HUES6 (cell line): Measurements from ENCODE around the gene STXBP4.

Experiments used
- H3K27ac ChIP-seq: 2 replicates; pipeline ENCODE4 v1.7.0; 2013; ENCODE audit warnings: low read depth, mild to moderate bottlenecking, low read length, inconsistent platforms
- H3K27me3 ChIP-seq: 2 replicates; pipeline ENCODE4 v1.6.1; 2013; ENCODE audit warnings: low read length; ENCODE audit not compliant: control insufficient read depth, insufficient read depth
- H3K36me3 ChIP-seq: 2 replicates; pipeline ENCODE4 v1.6.1; 2013; ENCODE audit warnings: low read length; ENCODE audit not compliant: control insufficient read depth, insufficient read depth
- H3K4me1 ChIP-seq: 2 replicates; pipeline ENCODE4 v1.6.1; 2013; ENCODE audit warnings: low read length; ENCODE audit not compliant: control insufficient read depth, insufficient read depth
- H3K4me3 ChIP-seq: 2 replicates; pipeline ENCODE4 v1.5.1; 2013; ENCODE audit warnings: low read depth, low read length
- H3K9ac ChIP-seq: one replicate; pipeline ENCODE4 v1.6.1; 2013; ENCODE audit warnings: mild to moderate bottlenecking, low read length
- H3K9me3 ChIP-seq: 2 replicates; pipeline ENCODE4 v1.6.1; 2013; ENCODE audit warnings: low read depth, low read length; ENCODE audit not compliant: control insufficient read depth, insufficient read depth

STXBP4 gene

DNA sequence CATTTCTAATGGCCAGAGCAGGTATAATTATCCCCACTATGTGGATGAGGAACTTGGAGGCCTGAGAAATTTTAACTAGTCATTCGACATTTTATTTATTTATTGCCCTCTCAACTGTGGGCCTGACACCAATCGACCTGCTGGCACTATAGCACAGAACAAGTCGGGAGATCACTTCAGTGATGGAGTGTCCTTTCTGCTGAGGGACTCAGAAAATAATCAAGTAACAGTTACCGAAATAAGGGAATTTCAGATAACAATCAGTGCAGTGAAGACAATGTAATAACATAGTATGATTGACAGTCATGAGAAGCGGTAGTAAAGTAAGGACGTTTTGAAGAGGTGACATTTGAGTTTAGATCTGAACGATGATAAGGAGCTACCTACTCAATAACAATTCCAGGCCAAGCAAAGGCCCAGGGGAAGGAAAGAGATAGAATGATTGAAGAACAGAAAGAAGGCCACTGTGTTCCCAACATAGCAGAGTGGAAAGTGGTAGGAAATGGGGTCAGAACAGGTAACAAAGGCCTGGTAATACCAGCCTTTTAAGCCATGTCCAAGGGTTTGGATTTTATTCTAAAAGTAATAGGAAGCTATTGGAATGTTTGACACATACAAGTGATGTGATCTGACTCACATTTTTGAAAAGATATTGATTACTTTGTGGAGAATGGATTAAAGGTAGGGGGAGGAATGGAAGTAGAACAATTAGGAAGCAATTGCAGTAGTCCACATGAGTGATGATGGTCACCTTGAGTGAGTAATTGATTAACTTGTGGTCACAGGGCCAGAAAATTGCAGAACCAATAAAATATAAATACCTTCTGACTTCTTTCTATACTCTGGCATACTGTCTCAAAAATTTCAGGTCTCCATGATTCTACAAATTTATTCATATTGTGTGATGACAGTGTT lies 1.4 kb downstream of the STXBP4 start:
- Histone ChIP-seq H3K27ac (no peak overlapping the region), H3K4me1 (peaks cover 13% of the 10 kb centered on the region), H3K9me3 (no peaks in the 10 kb centered on the region), H3K27me3 (no peaks in the 10 kb centered on the region), H3K4me3 (peak overlapping the region; percentile 86), H3K9ac (peak overlapping the region; percentile 5), H3K36me3 (peaks cover under 1% of the 10 kb centered on the region; the same call in 1 of the 2 replicates)

GRCh38 chr17:54971147-54971546 lies 2.6 kb downstream of the STXBP4 start:
- H3K9me3 ChIP-seq: no peaks in the 10 kb centered on the region
- H3K27ac ChIP-seq: no peak overlapping the region
- peaks cover 13% of the 10 kb centered on the region for H3K4me1 ChIP-seq
- no peak overlapping the region for H3K9ac ChIP-seq
- no peak overlapping the region for H3K4me3 ChIP-seq
- H3K36me3 ChIP-seq: no peaks in the 10 kb centered on the region
- H3K27me3 ChIP-seq: no peaks in the 10 kb centered on the region

DNA sequence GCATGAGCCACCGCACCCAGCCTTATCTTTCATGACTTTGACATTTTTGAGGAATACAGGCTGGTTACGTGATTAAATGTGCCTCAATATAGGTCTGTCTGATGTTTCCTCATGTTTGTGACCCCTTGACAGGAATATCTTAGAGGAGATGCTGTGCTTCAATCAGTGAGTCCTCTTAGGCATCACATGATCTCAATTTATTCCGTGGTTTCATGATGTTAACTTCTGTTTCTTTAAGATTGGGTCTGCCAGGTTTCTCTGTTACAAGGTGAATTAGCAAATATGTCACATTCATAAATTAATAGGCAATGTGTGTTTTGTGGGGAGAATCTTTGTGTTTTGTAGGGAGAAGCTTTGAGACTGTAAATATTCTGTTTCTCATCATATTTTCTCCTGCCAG lies 3.3 kb downstream of the STXBP4 start:
- H3K4me1 ChIP-seq: peaks cover 12% of the 10 kb centered on the region
- no peak overlapping the region for H3K4me3 ChIP-seq
- H3K27me3 ChIP-seq: no peaks in the 10 kb centered on the region
- no peak overlapping the region for H3K9ac ChIP-seq
- H3K27ac ChIP-seq: no peak overlapping the region
- no peaks in the 10 kb centered on the region for H3K36me3 ChIP-seq
- no peaks in the 10 kb centered on the region; the same call in 1 of the 2 replicates for H3K9me3 ChIP-seq

DNA sequence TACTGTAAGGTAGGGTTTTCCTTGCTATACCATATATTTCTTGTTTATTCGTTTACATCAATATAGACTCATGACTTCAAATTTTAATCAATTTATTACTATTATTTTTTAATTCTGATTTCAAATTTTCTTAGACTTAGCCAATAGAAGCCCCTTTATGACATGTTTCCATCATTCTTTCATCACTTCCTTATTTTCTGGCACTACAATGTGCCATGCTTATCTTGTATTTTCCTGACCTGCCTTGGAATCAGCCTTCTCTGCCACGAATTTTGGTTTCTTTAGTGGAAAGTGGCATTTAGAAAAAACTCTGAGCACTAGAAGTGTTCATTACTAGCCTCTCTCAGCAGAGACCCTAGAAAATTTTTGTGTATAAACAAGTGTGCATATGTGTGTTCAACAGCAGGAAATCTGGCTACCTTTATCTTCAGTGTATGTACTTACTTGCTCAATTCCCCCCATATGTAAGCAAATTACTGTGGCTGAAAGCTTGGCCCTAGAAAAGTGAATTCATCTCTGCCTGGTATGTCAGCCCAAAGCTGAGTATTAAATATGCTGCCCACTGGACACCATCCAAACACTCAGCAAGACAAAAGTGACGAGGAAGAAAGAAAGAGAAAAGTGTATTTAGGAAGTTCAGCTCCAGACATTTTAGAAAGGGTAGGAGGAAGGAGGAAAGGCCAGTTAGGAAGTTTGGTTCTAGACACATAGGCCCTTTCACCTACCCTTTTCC lies 4.0 kb downstream of the STXBP4 start:
- H3K4me3 ChIP-seq: no peak overlapping the region
- H3K9ac ChIP-seq: no peak overlapping the region
- no peaks in the 10 kb centered on the region for H3K36me3 ChIP-seq
- peaks cover 9% of the 10 kb centered on the region for H3K4me1 ChIP-seq
- H3K9me3 ChIP-seq: no peaks in the 10 kb centered on the region; the same call in 1 of the 2 replicates
- H3K27me3 ChIP-seq: no peaks in the 10 kb centered on the region
- no peak overlapping the region for H3K27ac ChIP-seq

- Histone ChIP-seq H3K27me3 (no peaks in the 10 kb centered on the region), H3K4me3 (no peak overlapping the region), H3K9ac (no peak overlapping the region), H3K36me3 (no peaks in the 10 kb centered on the region), H3K4me1 (peaks cover 4% of the 10 kb centered on the region), H3K9me3 (peaks cover 2% of the 10 kb centered on the region; the same call in 1 of the 2 replicates), H3K27ac (no peak overlapping the region)
Observed at GRCh38 chr17:54974759-54975158, 6.2 kb downstream of the STXBP4 start.

DNA sequence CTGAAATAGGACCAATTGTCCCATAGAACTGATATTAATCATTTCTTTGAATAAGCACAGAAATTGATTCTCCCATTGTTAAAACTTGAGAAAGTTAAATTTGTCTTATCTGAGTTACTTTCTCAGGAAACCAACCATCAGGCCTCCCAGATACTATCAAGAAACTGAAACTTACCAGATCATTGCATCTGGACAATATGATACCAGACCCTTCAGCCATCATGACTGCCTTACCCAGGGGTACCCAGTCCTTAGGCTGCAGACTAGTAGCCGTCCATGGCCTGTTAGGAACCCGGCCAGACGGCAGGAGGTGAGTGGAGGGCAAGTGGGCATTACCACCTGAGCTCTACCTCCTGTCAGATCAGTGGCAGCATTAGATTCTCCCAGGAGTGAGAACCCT lies 7.8 kb downstream of the STXBP4 start:
- Histone ChIP-seq H3K27me3 (no peaks in the 10 kb centered on the region), H3K9me3 (peaks cover 8% of the 10 kb centered on the region), H3K27ac (no peak overlapping the region), H3K4me3 (no peak overlapping the region), H3K36me3 (no peaks in the 10 kb centered on the region), H3K9ac (no peak overlapping the region), H3K4me1 (no peaks in the 10 kb centered on the region)

DNA sequence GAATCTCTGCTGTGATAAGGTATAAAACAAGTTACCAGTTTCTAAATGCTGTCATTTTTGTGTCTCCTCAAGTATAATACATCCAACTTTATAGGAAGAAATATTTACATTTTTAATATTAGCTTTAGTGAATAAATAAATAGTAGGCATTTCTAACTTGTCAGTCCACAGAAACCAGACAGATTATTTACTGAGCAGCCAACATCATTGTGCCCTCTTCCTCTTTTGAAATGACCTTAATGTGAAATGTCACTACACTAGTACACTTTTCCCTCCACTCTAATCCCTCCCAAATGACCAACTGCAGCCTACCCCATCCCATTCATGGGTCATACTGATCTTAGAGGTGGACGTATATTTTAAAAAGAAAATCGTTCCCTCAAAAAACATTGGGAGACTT lies 9.2 kb downstream of the STXBP4 start:
- Histone ChIP-seq H3K36me3 (no peaks in the 10 kb centered on the region), H3K4me3 (no peak overlapping the region), H3K27me3 (no peaks in the 10 kb centered on the region), H3K4me1 (no peaks in the 10 kb centered on the region), H3K9me3 (peaks cover 8% of the 10 kb centered on the region), H3K9ac (no peak overlapping the region), H3K27ac (no peak overlapping the region)

DNA sequence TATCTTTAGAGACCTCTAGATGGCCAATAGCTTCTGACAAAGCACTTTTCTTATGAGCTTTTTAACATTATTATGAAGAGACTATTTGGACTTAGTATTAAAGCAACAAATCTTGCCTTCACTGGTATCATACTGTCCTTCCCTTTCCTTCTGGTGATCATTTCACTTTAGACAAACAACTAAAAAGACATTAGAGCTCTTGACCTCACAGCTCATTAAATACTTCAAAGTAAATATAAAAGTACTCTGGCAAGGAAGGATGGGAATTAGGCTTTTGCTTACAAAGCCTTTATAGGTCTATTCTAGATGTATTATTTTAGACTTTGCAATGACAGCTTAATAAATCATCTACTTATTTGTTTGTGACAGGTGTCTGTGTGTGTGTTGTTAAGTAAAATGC lies 11.1 kb downstream of the STXBP4 start:
- no peaks in the 10 kb centered on the region for H3K36me3 ChIP-seq
- H3K4me3 ChIP-seq: no peak overlapping the region
- H3K27me3 ChIP-seq: no peaks in the 10 kb centered on the region
- no peak overlapping the region for H3K9ac ChIP-seq
- no peaks in the 10 kb centered on the region for H3K4me1 ChIP-seq
- no peak overlapping the region for H3K27ac ChIP-seq
- peaks cover 8% of the 10 kb centered on the region for H3K9me3 ChIP-seq

DNA sequence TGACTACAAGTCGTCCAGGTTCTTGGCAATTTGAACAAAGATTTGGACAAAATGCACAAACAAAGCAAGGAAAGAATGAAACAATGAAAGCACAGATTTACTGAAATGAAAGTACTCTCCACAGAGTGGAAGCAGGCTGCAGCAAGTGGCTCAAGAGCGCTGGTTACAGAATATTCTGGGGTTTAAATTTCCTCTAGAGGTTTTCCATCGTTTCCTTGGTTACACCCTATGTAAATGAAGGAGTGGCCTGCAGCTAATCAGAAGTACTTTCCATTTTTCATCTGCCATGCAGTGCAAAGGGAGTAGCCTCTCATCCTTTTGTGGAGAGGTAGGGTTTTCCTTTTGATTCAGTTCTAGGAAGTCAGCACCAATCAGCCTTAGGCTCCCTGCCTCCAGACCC lies 11.8 kb downstream of the STXBP4 start:
- no peaks in the 10 kb centered on the region for H3K27me3 ChIP-seq
- peaks cover 8% of the 10 kb centered on the region for H3K9me3 ChIP-seq
- no peak overlapping the region for H3K4me3 ChIP-seq
- H3K36me3 ChIP-seq: no peaks in the 10 kb centered on the region
- H3K4me1 ChIP-seq: no peaks in the 10 kb centered on the region
- H3K9ac ChIP-seq: no peak overlapping the region
- H3K27ac ChIP-seq: no peak overlapping the region

DNA sequence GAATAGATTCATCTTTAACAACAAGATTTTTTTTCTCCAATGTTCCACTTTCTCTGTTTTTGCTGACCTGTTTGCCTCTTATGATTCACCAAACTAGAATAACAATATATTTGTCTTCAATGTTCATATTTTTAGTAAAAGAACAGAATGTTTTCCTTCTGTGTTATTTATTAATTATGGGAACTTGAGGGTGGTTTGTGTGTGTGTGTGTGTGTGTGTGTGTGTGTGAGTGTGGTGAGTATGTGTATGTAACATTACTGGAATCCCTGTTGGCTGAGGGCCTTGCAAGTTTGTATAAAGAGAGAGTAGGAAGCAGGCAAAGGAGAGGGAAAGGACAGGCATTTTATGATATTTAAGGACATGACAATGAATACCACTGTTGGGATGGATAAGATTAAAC lies 13.8 kb downstream of the STXBP4 start:
- Histone ChIP-seq H3K27me3 (no peaks in the 10 kb centered on the region), H3K4me1 (no peaks in the 10 kb centered on the region), H3K36me3 (no peaks in the 10 kb centered on the region), H3K9me3 (peaks cover 8% of the 10 kb centered on the region; the same call in 1 of the 2 replicates), H3K27ac (no peak overlapping the region), H3K4me3 (no peak overlapping the region), H3K9ac (no peak overlapping the region)

DNA sequence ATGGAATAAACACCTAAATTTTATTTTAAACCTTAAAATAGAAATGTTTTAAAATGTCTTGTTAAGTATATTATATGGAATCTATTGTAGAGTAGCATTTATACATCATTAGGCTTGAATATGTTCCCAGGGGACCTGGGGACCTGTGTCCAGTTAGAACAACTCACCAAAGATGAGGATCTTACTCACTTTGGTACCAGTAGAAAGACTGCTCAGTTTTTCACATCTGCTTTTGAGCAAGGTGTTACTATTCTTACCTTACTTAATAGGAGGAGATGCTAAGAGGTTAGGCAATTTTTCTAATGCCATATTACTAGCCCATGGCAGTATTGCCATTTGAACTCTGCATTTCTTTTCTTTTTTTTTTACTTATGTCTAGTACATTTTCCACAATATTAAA lies 14.7 kb downstream of the STXBP4 start:
- Histone ChIP-seq H3K4me3 (no peak overlapping the region), H3K9ac (no peak overlapping the region), H3K36me3 (no peaks in the 10 kb centered on the region), H3K9me3 (peaks cover 8% of the 10 kb centered on the region; the same call in 1 of the 2 replicates), H3K27me3 (no peaks in the 10 kb centered on the region), H3K27ac (no peak overlapping the region), H3K4me1 (no peaks in the 10 kb centered on the region)
